HG03575 (cell line): ENCODE results near the gene ICE2.
"Not testable (repeated sequence)": the region's sequence is repeated elsewhere in the genome, so short reads cannot be mapped to it uniquely, and the experiment has no call there.

Source experiments
- ATAC-seq: cut with Tn5 transposase; IDR thresholded peaks from one replicate; pipeline ENCODE4 v1.9.1; 2021; ENCODE audit not compliant: unreplicated experiment, insufficient number of reproducible peaks, low FRiP score; ENCODE audit errors: extremely low read depth

ICE2 gene

GRCh38 chr15:60416484-60416883 lies 62.5 kb downstream of the ICE2 start:
- no peak for ATAC-seq

GRCh38 chr15:60414016-60414682 lies 64.8 kb downstream of the ICE2 start:
- no peak for ATAC-seq

GRCh38 chr15:60413231-60413824 lies 65.6 kb downstream of the ICE2 start:
- no peak for ATAC-seq

GRCh38 chr15:60412807-60413206 lies 66.1 kb downstream of the ICE2 start:
- not testable (repeated sequence) for ATAC-seq

- ATAC-seq, result no peak
Measured at GRCh38 chr15:60411774-60412425, 67.0 kb downstream of the ICE2 start.

- not testable (repeated sequence) for ATAC-seq
Measured at GRCh38 chr15:60410350-60410749, 68.6 kb downstream of the ICE2 start.

- no peak for ATAC-seq
Measured at GRCh38 chr15:60408463-60408981, 70.4 kb downstream of the ICE2 start.

- no peak for ATAC-seq
Measured at GRCh38 chr15:60407415-60407805, 71.5 kb downstream of the ICE2 start.

- no peak for ATAC-seq
Measured at GRCh38 chr15:60406513-60407414, 72.2 kb downstream of the ICE2 start.

GRCh38 chr15:60405399-60405798 lies 73.5 kb downstream of the ICE2 start:
- no peak for ATAC-seq

GRCh38 chr15:60404351-60404750 lies 74.6 kb downstream of the ICE2 start:
- ATAC-seq, result not testable (repeated sequence)

- no peak for ATAC-seq
Measured at GRCh38 chr15:60400944-60401343, 78.0 kb downstream of the ICE2 start.

GRCh38 chr15:60399931-60400330 lies 79.0 kb downstream of the ICE2 start:
- no peak for ATAC-seq

- no peak for ATAC-seq
Measured at GRCh38 chr15:60399246-60399915, 79.6 kb downstream of the ICE2 start.

- ATAC-seq, result no peak
Measured at GRCh38 chr15:60397772-60398445, 81.0 kb downstream of the ICE2 start, which contains the start of gene ANXA2. Gene ANXA2, minus strand, starts transcription at chr15:60397986. Its CDS starts 11,911 bp downstream, at chr15:60386075.

- ATAC-seq, result no peak
Measured at GRCh38 chr15:60396958-60397771, 81.8 kb downstream of the ICE2 start.

GRCh38 chr15:60396560-60396957 lies 82.4 kb downstream of the ICE2 start:
- ATAC-seq, result no peak
